GM10847 (cell line): ENCODE data around the gene CPA5.

Experiments used
- POLR2A ChIP-seq: IDR thresholded peaks from 2 replicates; pipeline ENCODE4 v1.6.1; 2011; ENCODE audit not compliant: insufficient read length; ENCODE audit errors: extremely low read depth

CPA5 gene

GRCh38 chr7:130344271-130344866, at the start of gene CPA5:
CPA5 (plus strand) TSS chr7:130344816; CDS start chr7:130346486, 1,670 bp downstream.
- no peak for TF ChIP-seq POLR2A

- no peak for TF ChIP-seq POLR2A
Measured at GRCh38 chr7:130296221-130296951, 48.2 kb upstream of the CPA5 start.

- TF ChIP-seq POLR2A = no peak
Measured at GRCh38 chr7:130297628-130298543, 46.7 kb upstream of the CPA5 start.

- TF ChIP-seq POLR2A = no peak
Measured at GRCh38 chr7:130298544-130299326, 45.9 kb upstream of the CPA5 start.

GRCh38 chr7:130299866-130300265, 44.8 kb upstream of the CPA5 start:
- TF ChIP-seq POLR2A = no peak

GRCh38 chr7:130301501-130302020, 43.1 kb upstream of the CPA5 start:
- no peak for TF ChIP-seq POLR2A

- no peak for TF ChIP-seq POLR2A
Measured at GRCh38 chr7:130302649-130303048, 42.0 kb upstream of the CPA5 start.

- TF ChIP-seq POLR2A = no peak
Measured at GRCh38 chr7:130303127-130303526, 41.5 kb upstream of the CPA5 start.

GRCh38 chr7:130303551-130303950, 41.1 kb upstream of the CPA5 start:
- TF ChIP-seq POLR2A = no peak

- TF ChIP-seq POLR2A = no peak
Measured at GRCh38 chr7:130303982-130304381, 40.6 kb upstream of the CPA5 start.

- TF ChIP-seq POLR2A = no peak
Measured at GRCh38 chr7:130304878-130305277, 39.7 kb upstream of the CPA5 start.

- TF ChIP-seq POLR2A = no peak
Measured at GRCh38 chr7:130305433-130306042, 39.1 kb upstream of the CPA5 start.

- TF ChIP-seq POLR2A = no peak
Measured at GRCh38 chr7:130309986-130310385, 34.6 kb upstream of the CPA5 start.

GRCh38 chr7:130314305-130314704, 30.3 kb upstream of the CPA5 start:
- TF ChIP-seq POLR2A = no peak
